ENCODE data around the gene ARAP1. TPM values are rescaled to one million over a fixed set of nuclear protein-coding genes. Genes with fewer than 3 reads are reported as not detected.

ARAP1 gene
- total RNA-seq, 1 donor from 2014 or later, result 79.0 TPM

DNA sequence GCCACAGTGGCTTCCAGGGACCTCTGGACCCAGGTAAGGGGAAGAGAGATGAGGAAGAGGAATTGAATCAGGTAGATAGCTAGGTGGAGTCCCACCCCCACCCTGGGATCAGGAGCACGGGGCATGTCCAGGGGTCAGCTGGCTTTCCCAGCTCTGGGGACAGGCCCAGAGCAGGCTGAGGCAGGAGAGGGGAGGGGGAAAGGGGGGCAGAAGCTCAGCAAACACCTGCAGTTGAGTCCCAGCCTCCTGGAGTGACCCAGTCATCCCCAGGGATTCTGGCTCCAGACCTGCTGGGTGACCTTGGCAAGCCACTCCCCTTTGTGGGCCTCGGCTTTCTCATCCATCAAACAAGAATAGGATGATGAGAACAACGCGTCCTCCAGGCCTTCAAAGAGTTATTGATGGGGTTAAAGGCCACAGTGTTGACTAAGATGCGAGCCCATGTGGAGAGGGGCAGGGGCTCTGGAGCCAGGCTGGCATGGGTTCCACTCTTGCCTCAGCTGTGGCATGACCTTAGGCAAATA is 25.6 kb upstream of the ARAP1 start:
- TF ChIP-seq, protein P1, sequence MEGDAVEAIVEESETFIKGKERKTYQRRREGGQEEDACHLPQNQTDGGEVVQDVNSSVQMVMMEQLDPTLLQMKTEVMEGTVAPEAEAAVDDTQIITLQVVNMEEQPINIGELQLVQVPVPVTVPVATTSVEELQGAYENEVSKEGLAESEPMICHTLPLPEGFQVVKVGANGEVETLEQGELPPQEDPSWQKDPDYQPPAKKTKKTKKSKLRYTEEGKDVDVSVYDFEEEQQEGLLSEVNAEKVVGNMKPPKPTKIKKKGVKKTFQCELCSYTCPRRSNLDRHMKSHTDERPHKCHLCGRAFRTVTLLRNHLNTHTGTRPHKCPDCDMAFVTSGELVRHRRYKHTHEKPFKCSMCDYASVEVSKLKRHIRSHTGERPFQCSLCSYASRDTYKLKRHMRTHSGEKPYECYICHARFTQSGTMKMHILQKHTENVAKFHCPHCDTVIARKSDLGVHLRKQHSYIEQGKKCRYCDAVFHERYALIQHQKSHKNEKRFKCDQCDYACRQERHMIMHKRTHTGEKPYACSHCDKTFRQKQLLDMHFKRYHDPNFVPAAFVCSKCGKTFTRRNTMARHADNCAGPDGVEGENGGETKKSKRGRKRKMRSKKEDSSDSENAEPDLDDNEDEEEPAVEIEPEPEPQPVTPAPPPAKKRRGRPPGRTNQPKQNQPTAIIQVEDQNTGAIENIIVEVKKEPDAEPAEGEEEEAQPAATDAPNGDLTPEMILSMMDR (conservative IDR thresholded peaks at IDR 0.05), result no peak
- Mint-ChIP-seq H3K4me3 (peak overlapping the region; percentile 61), H3K27ac (ENCODE audit: unreplicated experiment) (no peak overlapping the region)

DNA sequence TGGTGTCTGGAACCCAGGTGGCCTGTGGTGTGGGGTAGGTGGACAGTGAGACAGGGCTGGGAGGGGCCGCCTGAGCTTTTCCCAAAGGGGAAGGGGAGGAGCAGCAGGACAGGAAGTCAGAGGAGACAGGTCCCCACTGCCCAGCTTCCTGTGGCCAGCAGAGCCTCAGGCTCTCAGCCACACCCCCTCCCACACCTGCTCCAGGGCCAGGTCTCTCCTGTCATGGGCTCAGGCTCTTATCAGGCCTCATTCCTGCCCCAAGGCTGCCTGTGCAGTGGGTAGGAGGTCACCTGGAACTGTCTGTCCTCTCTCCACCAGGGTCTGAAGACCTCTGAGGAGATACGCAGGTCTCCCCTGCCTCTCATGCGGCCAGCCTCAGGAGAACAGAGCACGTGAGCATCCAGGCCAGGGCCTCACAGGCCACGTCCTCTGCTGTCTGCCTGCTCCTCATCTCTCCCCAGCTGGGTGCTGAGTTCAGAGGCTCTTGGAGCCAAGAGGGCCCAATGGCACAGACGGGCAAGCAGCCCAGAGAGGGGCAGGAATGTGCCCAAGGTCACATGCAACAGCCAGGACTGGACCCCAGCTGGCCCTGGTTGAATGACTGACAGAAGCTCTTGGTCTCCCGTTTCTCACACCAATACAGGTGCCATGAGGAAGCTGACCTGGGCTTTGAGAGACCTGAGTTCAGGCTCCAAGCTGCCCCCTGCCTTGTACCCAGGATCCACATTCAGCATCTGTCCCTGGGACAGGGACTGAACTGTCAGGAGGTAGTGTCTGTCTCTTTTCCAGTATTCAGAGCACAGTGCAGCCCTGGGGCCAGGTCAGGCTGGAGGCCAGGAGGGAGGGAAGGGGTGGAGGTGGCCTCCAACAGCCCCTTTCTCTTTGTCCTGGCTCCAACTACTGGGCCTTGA is 24.9 kb upstream of the ARAP1 start:
- H3K27me3 Mint-ChIP-seq (ENCODE audit: low read depth), result peaks cover 14% of the 10 kb centered on the region
- H3K27ac Mint-ChIP-seq (ENCODE audit: unreplicated experiment), result peak overlapping the region; percentile 19
- DNase-seq (ENCODE audit: low read depth, low spot score), result no peak
- peaks cover 24% of the 10 kb centered on the region for H3K4me1 Mint-ChIP-seq
- no peaks in the 10 kb centered on the region for H3K36me3 Mint-ChIP-seq (ENCODE audit: low read depth)
- H3K9me3 Mint-ChIP-seq, result no peaks in the 10 kb centered on the region
- no peak overlapping the region for H3K4me3 Mint-ChIP-seq
- TF ChIP-seq, protein P1 (conservative IDR thresholded peaks at IDR 0.05), result no peak

More for the DNA sequence above, 25.6 kb upstream of the ARAP1 start:
- DNase-seq (ENCODE audit: low read depth, low spot score), result no peak
- Mint-ChIP-seq H3K27me3 (ENCODE audit: low read depth) (peaks cover 17% of the 10 kb centered on the region), H3K9me3 (no peaks in the 10 kb centered on the region), H3K36me3 (ENCODE audit: low read depth) (no peaks in the 10 kb centered on the region), H3K4me1 (peaks cover 29% of the 10 kb centered on the region)

GRCh38 chr11:72776117-72776843 is 24.1 kb upstream of the ARAP1 start:
- Mint-ChIP-seq H3K27me3 (ENCODE audit: low read depth) (peaks cover 11% of the 10 kb centered on the region), H3K4me3 (no peak overlapping the region), H3K36me3 (ENCODE audit: low read depth) (no peaks in the 10 kb centered on the region), H3K4me1 (peaks cover 20% of the 10 kb centered on the region), H3K9me3 (no peaks in the 10 kb centered on the region), H3K27ac (ENCODE audit: unreplicated experiment) (no peak overlapping the region)
- TF ChIP-seq, protein P1 (conservative IDR thresholded peaks at IDR 0.05), result no peak
- DNase-seq (ENCODE audit: low read depth, low spot score), result no peak

- H3K9me3 Mint-ChIP-seq, result no peaks in the 10 kb centered on the region
- DNase-seq (ENCODE audit: low read depth, low spot score), result no peak
- H3K36me3 Mint-ChIP-seq (ENCODE audit: low read depth), result no peaks in the 10 kb centered on the region
- no peak overlapping the region for H3K4me3 Mint-ChIP-seq
- TF ChIP-seq, protein P1 (conservative IDR thresholded peaks at IDR 0.05), result no peak
- no peak overlapping the region for H3K27ac Mint-ChIP-seq (ENCODE audit: unreplicated experiment)
- peaks cover 7% of the 10 kb centered on the region for H3K27me3 Mint-ChIP-seq (ENCODE audit: low read depth)
- H3K4me1 Mint-ChIP-seq, result peaks cover 20% of the 10 kb centered on the region
These were observed 23.3 kb upstream of the ARAP1 start for GRCh38 chr11:72775288-72776110.

GRCh38 chr11:72774499-72774898 is 22.3 kb upstream of the ARAP1 start:
- no peak overlapping the region for H3K27ac Mint-ChIP-seq (ENCODE audit: unreplicated experiment)
- H3K4me1 Mint-ChIP-seq, result peaks cover 16% of the 10 kb centered on the region
- H3K27me3 Mint-ChIP-seq (ENCODE audit: low read depth), result no peaks in the 10 kb centered on the region
- no peaks in the 10 kb centered on the region for H3K9me3 Mint-ChIP-seq
- H3K36me3 Mint-ChIP-seq (ENCODE audit: low read depth), result no peaks in the 10 kb centered on the region
- H3K4me3 Mint-ChIP-seq, result no peak overlapping the region
- TF ChIP-seq, protein P1 (conservative IDR thresholded peaks at IDR 0.05), result no peak
- no peak for DNase-seq (ENCODE audit: low read depth, low spot score)

Data from neural crest cell (in vitro differentiated cells).